IMR-90 (cell line): ENCODE results near the gene TOR1A.

ENCODE experiments used
- CEBPB ChIP-seq: IDR thresholded peaks from 2 replicates; pipeline ENCODE4 v1.6.1; 2012; ENCODE audit warnings: low read depth, low read length, improper control_type of control experiment
- FOS ChIP-seq: fragments of 150-350 bp; IDR thresholded peaks from 2 replicates; pipeline ENCODE4 v1.6.1; 2016; ENCODE audit warnings: low read depth, low read length
- MAZ ChIP-seq: IDR thresholded peaks from 2 replicates; pipeline ENCODE4 v1.6.1; 2012; ENCODE audit warnings: low read depth, mild to moderate bottlenecking, low read length, improper control_type of control experiment, moderate library complexity, borderline replicate concordance
- NFE2L2 ChIP-seq: fragments of 150-350 bp; IDR thresholded peaks from 2 replicates; pipeline ENCODE4 v1.6.1; 2016; ENCODE audit warnings: low read depth, mild to moderate bottlenecking, low read length
- POLR2A ChIP-seq: IDR thresholded peaks from 2 replicates; pipeline ENCODE4 v1.6.1; 2012; ENCODE audit warnings: mild to moderate bottlenecking, low read depth, low read length
- RAD21 ChIP-seq: IDR thresholded peaks from 2 replicates; pipeline ENCODE4 v1.6.1; 2012; ENCODE audit warnings: low read length, improper control_type of control experiment
- RCOR1 ChIP-seq: IDR thresholded peaks from 2 replicates; pipeline ENCODE4 v1.6.1; 2012; ENCODE audit warnings: mild to moderate bottlenecking, low read length, improper control_type of control experiment; ENCODE audit not compliant: insufficient replicate concordance
- USF2 ChIP-seq: fragments of 150-350 bp; IDR thresholded peaks from 2 replicates; pipeline ENCODE4 v1.6.1; 2017; ENCODE audit warnings: mild to moderate bottlenecking, antibody characterized with exemption, low read length, low read depth
- TF ChIP-seq, protein P1 (sequence below): conservative IDR thresholded peaks from 2 replicates; pipeline ENCODE4 v1.5.1; 2012; ENCODE audit warnings: mild to moderate bottlenecking, low read depth, low read length, improper control_type of control experiment

- TF ChIP-seq, protein P1, sequence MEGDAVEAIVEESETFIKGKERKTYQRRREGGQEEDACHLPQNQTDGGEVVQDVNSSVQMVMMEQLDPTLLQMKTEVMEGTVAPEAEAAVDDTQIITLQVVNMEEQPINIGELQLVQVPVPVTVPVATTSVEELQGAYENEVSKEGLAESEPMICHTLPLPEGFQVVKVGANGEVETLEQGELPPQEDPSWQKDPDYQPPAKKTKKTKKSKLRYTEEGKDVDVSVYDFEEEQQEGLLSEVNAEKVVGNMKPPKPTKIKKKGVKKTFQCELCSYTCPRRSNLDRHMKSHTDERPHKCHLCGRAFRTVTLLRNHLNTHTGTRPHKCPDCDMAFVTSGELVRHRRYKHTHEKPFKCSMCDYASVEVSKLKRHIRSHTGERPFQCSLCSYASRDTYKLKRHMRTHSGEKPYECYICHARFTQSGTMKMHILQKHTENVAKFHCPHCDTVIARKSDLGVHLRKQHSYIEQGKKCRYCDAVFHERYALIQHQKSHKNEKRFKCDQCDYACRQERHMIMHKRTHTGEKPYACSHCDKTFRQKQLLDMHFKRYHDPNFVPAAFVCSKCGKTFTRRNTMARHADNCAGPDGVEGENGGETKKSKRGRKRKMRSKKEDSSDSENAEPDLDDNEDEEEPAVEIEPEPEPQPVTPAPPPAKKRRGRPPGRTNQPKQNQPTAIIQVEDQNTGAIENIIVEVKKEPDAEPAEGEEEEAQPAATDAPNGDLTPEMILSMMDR, result no peak
- no peak for TF ChIP-seq RCOR1
- no peak for TF ChIP-seq USF2
- TF ChIP-seq POLR2A, result no peak
- TF ChIP-seq NFE2L2, result no peak
- TF ChIP-seq CEBPB, result no peak
- no peak for TF ChIP-seq MAZ
- TF ChIP-seq FOS, result no peak
- TF ChIP-seq RAD21, result no peak
Observed at GRCh38 chr9:129866394-129867135, 42.6 kb upstream of the TOR1A start.
